ENCODE data around the gene BARHL1. TPM values are rescaled to one million over a fixed set of nuclear protein-coding genes. Genes with fewer than 3 reads are reported as not detected.

BARHL1 gene
- total RNA-seq, 1 experiment from 2014 or later, result 0.15 TPM

GRCh38 chr9:132537352-132537751, 45.1 kb upstream of the BARHL1 start (continued):
- TF ChIP-seq, protein P1, sequence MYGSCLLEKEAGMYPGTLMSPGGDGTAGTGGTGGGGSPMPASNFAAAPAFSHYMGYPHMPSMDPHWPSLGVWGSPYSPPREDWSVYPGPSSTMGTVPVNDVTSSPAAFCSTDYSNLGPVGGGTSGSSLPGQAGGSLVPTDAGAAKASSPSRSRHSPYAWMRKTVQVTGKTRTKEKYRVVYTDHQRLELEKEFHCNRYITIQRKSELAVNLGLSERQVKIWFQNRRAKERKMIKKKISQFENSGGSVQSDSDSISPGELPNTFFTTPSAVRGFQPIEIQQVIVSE (CRISPR knock-in tag; IDR thresholded peaks at IDR 0.05; ENCODE audit: borderline replicate concordance), result no peak
- TF ChIP-seq, protein P2, sequence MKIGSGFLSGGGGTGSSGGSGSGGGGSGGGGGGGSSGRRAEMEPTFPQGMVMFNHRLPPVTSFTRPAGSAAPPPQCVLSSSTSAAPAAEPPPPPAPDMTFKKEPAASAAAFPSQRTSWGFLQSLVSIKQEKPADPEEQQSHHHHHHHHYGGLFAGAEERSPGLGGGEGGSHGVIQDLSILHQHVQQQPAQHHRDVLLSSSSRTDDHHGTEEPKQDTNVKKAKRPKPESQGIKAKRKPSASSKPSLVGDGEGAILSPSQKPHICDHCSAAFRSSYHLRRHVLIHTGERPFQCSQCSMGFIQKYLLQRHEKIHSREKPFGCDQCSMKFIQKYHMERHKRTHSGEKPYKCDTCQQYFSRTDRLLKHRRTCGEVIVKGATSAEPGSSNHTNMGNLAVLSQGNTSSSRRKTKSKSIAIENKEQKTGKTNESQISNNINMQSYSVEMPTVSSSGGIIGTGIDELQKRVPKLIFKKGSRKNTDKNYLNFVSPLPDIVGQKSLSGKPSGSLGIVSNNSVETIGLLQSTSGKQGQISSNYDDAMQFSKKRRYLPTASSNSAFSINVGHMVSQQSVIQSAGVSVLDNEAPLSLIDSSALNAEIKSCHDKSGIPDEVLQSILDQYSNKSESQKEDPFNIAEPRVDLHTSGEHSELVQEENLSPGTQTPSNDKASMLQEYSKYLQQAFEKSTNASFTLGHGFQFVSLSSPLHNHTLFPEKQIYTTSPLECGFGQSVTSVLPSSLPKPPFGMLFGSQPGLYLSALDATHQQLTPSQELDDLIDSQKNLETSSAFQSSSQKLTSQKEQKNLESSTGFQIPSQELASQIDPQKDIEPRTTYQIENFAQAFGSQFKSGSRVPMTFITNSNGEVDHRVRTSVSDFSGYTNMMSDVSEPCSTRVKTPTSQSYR (CRISPR knock-in tag; IDR thresholded peaks at IDR 0.05), result no peak
- TF ChIP-seq TEAD1 (CRISPR knock-in tag; IDR thresholded peaks at IDR 0.05) (no peak), ATF2 (CRISPR knock-in tag; IDR thresholded peaks at IDR 0.05; ENCODE audit: borderline replicate concordance, low read depth) (no peak), ZNF317 (CRISPR knock-in tag; IDR thresholded peaks at IDR 0.05; ENCODE audit: borderline replicate concordance, low read depth) (no peak), E2F1 (CRISPR knock-in tag; IDR thresholded peaks at IDR 0.05) (no peak), TEAD4 (CRISPR knock-in tag; IDR thresholded peaks at IDR 0.05) (no peak), CTCF (IDR thresholded peaks at IDR 0.05) (no peak), ERG (CRISPR knock-in tag; IDR thresholded peaks at IDR 0.05) (no peak), GRHL2 (CRISPR knock-in tag; IDR thresholded peaks at IDR 0.05; ENCODE audit: insufficient replicate concordance, severe bottlenecking) (no peak), NFYB (CRISPR knock-in tag; conservative IDR thresholded peaks at IDR 0.05; ENCODE audit: low read depth) (no peak)
- TF ChIP-seq, protein P3, sequence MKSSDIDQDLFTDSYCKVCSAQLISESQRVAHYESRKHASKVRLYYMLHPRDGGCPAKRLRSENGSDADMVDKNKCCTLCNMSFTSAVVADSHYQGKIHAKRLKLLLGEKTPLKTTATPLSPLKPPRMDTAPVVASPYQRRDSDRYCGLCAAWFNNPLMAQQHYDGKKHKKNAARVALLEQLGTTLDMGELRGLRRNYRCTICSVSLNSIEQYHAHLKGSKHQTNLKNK (CRISPR knock-in tag; IDR thresholded peaks at IDR 0.05), result no peak
- TF ChIP-seq, protein P4, sequence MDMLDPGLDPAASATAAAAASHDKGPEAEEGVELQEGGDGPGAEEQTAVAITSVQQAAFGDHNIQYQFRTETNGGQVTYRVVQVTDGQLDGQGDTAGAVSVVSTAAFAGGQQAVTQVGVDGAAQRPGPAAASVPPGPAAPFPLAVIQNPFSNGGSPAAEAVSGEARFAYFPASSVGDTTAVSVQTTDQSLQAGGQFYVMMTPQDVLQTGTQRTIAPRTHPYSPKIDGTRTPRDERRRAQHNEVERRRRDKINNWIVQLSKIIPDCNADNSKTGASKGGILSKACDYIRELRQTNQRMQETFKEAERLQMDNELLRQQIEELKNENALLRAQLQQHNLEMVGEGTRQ (CRISPR knock-in tag; IDR thresholded peaks at IDR 0.05), result no peak

GRCh38 chr9:132538071-132538470, 44.3 kb upstream of the BARHL1 start:
- no peak for DNase-seq (ENCODE audit: low spot score)
- Mint-ChIP-seq H3K9me3 (peaks cover 23% of the 10 kb centered on the region), H3K4me3 (no peak overlapping the region), H3K27me3 (ENCODE audit: low read depth) (no peaks in the 10 kb centered on the region; the same call in 1 of the 2 replicates), H3K36me3 (peaks cover 7% of the 10 kb centered on the region), H3K27ac (no peak overlapping the region), H3K4me1 (peaks cover 14% of the 10 kb centered on the region)
- CTCF ChIA-PET, result interaction anchor here (3.3 kb wide), 1 partner anchor 8 kb away, joined by 13 read pairs; no protein-coding TSS in a partner anchor
- POLR2A ChIA-PET, result no interaction called here
- ATAC-seq, result no peak
- TF ChIP-seq SP1 (CRISPR knock-in tag; conservative IDR thresholded peaks at IDR 0.05), result no peak
- no peak for TF ChIP-seq NFE2L1 (CRISPR knock-in tag; IDR thresholded peaks at IDR 0.05)
- no peak for TF ChIP-seq ZNF219 (CRISPR knock-in tag; IDR thresholded peaks at IDR 0.05; ENCODE audit: borderline replicate concordance)
- no peak for TF ChIP-seq NR2C2 (CRISPR knock-in tag; IDR thresholded peaks at IDR 0.05)
- TF ChIP-seq KAT7 (CRISPR knock-in tag; IDR thresholded peaks at IDR 0.05; ENCODE audit: borderline replicate concordance), result no peak
- TF ChIP-seq ELF4 (CRISPR knock-in tag; IDR thresholded peaks at IDR 0.05; ENCODE audit: low read depth), result no peak
- TF ChIP-seq CREB1 (CRISPR knock-in tag; IDR thresholded peaks at IDR 0.05), result no peak
- TF ChIP-seq MYBL2 (CRISPR knock-in tag; IDR thresholded peaks at IDR 0.05), result no peak
- TF ChIP-seq, protein P5, sequence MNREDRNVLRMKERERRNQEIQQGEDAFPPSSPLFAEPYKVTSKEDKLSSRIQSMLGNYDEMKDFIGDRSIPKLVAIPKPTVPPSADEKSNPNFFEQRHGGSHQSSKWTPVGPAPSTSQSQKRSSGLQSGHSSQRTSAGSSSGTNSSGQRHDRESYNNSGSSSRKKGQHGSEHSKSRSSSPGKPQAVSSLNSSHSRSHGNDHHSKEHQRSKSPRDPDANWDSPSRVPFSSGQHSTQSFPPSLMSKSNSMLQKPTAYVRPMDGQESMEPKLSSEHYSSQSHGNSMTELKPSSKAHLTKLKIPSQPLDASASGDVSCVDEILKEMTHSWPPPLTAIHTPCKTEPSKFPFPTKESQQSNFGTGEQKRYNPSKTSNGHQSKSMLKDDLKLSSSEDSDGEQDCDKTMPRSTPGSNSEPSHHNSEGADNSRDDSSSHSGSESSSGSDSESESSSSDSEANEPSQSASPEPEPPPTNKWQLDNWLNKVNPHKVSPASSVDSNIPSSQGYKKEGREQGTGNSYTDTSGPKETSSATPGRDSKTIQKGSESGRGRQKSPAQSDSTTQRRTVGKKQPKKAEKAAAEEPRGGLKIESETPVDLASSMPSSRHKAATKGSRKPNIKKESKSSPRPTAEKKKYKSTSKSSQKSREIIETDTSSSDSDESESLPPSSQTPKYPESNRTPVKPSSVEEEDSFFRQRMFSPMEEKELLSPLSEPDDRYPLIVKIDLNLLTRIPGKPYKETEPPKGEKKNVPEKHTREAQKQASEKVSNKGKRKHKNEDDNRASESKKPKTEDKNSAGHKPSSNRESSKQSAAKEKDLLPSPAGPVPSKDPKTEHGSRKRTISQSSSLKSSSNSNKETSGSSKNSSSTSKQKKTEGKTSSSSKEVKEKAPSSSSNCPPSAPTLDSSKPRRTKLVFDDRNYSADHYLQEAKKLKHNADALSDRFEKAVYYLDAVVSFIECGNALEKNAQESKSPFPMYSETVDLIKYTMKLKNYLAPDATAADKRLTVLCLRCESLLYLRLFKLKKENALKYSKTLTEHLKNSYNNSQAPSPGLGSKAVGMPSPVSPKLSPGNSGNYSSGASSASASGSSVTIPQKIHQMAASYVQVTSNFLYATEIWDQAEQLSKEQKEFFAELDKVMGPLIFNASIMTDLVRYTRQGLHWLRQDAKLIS (CRISPR knock-in tag; IDR thresholded peaks at IDR 0.05; ENCODE audit: borderline replicate concordance), result no peak

All from WTC11 (cell line).